Endothelial cell of umbilical vein (primary cell): ENCODE results near the gene CUX1. TPM values are rescaled to one million over a fixed set of nuclear protein-coding genes. Genes with fewer than 3 reads are reported as not detected.

Source experiments
- BruUV-seq: library from RNA; stranded (reverse); fragments of 400-500 nt; replicated peaks from 2 replicates; lab custom pipeline; 2021; lab: Mats Ljungman, UMichigan
- CTCF ChIA-PET: fragments of 300-600, 350-600 bp; sonication (Branson Sonifier 250); formaldehyde crosslinking; loops from one replicate; lab custom pipeline; 2021; ENCODE audit warnings: antibody characterized with exemption, inconsistent platforms; lab: Charles Lee
- POLR2A ChIA-PET: fragments of 300-600, 350-600 bp; sonication (Branson Sonifier 250); formaldehyde crosslinking; loops from one replicate; lab custom pipeline; 2021; ENCODE audit warnings: antibody characterized with exemption, inconsistent platforms; lab: Charles Lee
- DNase-seq: peaks from one replicate; pipeline ENCODE4 v3.0.0-alpha.2; 2011; ENCODE audit warnings: low read depth, low spot score
- FAIRE-seq: peaks from 2 replicates; lab custom pipeline; 2011; peaks lifted over from hg19 to GRCh38; lab: Jason Lieb, UNC
- H2AFZ ChIP-seq: 2 replicates; pipeline ENCODE4 v1.6.0; 2012; ENCODE audit warnings: low read depth, low read length, control low read depth, inconsistent platforms
- H3K27ac ChIP-seq: 2 replicates; pipeline ENCODE4 v1.5.1; 2011; ENCODE audit warnings: low read depth, mild to moderate bottlenecking, control low read depth, low read length, moderate library complexity; ENCODE audit not compliant: insufficient read depth
- H3K27me3 ChIP-seq, 2 experiments: 2 replicates each; pipeline versions ENCODE4 v1.6.0 to v1.6.1; 2011; ENCODE audit warnings: low read length in 2 of 2, mixed read lengths in 1 of 2; ENCODE audit not compliant: control insufficient read depth in 2 of 2, insufficient read depth in 2 of 2
- H3K36me3 ChIP-seq, 2 experiments: 2 replicates in 1 of 2; 3 replicates in 1 of 2; pipeline ENCODE4 v1.5.1; 2011; ENCODE audit warnings: low read length in 2 of 2, mild to moderate bottlenecking in 1 of 2, moderate library complexity in 1 of 2; ENCODE audit not compliant: control insufficient read depth in 2 of 2, insufficient read depth in 2 of 2; ENCODE audit errors: extremely low read depth in 1 of 2
- H3K4me1 ChIP-seq: 3 replicates; pipeline ENCODE4 v1.5.1; 2011; ENCODE audit warnings: mild to moderate bottlenecking, low read length; ENCODE audit not compliant: control insufficient read depth, insufficient read depth; ENCODE audit errors: extremely low read depth
- H3K4me2 ChIP-seq: 2 replicates; pipeline ENCODE4 v1.6.1; 2011; ENCODE audit warnings: low read length, control low read depth, mixed read lengths; ENCODE audit not compliant: insufficient read depth
- H3K4me3 ChIP-seq, 3 experiments: fragments of 200-600 bp in 1 of 3; sonication (generic), shearing (Covaris generic) in 1 of 3; replicated peaks in 1 of 3; 2 replicates each; pipeline ENCODE4 v1.5.1; 2011 to 2016; ENCODE audit warnings: control low read depth in 3 of 3, low read length in 3 of 3, mild to moderate bottlenecking in 2 of 3, inconsistent platforms in 1 of 3, low read depth in 1 of 3, moderate library complexity in 1 of 3; ENCODE audit not compliant: insufficient read depth in 1 of 3
- H3K79me2 ChIP-seq: 2 replicates; pipeline ENCODE4 v1.6.0; 2012; ENCODE audit warnings: low read length, inconsistent platforms; ENCODE audit not compliant: control insufficient read depth, insufficient read depth
- H3K9ac ChIP-seq: replicated peaks from 2 replicates; pipeline ENCODE3; 2011; ENCODE audit warnings: low read length, control low read depth; ENCODE audit not compliant: insufficient read depth; ENCODE audit errors: extremely low read depth
- H3K9me1 ChIP-seq: replicated peaks from 3 replicates; pipeline ENCODE4 v1.6.0; 2011; ENCODE audit warnings: mild to moderate bottlenecking, low read length; ENCODE audit not compliant: control insufficient read depth, insufficient read depth; ENCODE audit errors: extremely low read depth
- H3K9me3 ChIP-seq: replicated peaks from 2 replicates; pipeline ENCODE4 v1.5.1; 2012; ENCODE audit warnings: low read length, inconsistent platforms; ENCODE audit not compliant: control insufficient read depth, insufficient read depth
- H4K20me1 ChIP-seq: replicated peaks from 2 replicates; pipeline ENCODE3; 2011; ENCODE audit warnings: mild to moderate bottlenecking, low read length; ENCODE audit not compliant: control insufficient read depth, insufficient read depth; ENCODE audit errors: extremely low read depth
- CTCF ChIP-seq, 2 donors: IDR thresholded peaks; 1 replicate in 1 of 2; 2 replicates in 1 of 2; pipeline ENCODE4 v1.5.1; 2011; ENCODE audit warnings: low read length in 2 of 2, mild to moderate bottlenecking in 2 of 2, moderate library complexity in 2 of 2, control low read depth in 1 of 2, inconsistent platforms in 1 of 2, low read depth in 1 of 2; ENCODE audit not compliant: insufficient read depth in 1 of 2; ENCODE audit errors: extremely low read depth in 1 of 2
- EZH2 ChIP-seq: IDR thresholded peaks from 2 replicates; pipeline ENCODE4 v1.6.1; 2012; ENCODE audit warnings: borderline replicate concordance, low read depth, mild to moderate bottlenecking, moderate library complexity, low read length, inconsistent platforms; ENCODE audit not compliant: severe bottlenecking
- FOS ChIP-seq: IDR thresholded peaks from 2 replicates; pipeline ENCODE4 v1.6.1; 2011; ENCODE audit warnings: mild to moderate bottlenecking, low read length, moderate library complexity, borderline replicate concordance; ENCODE audit not compliant: insufficient read depth
- GATA2 ChIP-seq: IDR thresholded peaks from 2 replicates; pipeline ENCODE4 v1.7.0; 2011; ENCODE audit warnings: low read depth, mild to moderate bottlenecking, moderate library complexity, mixed read lengths, low read length; ENCODE audit not compliant: insufficient read length, insufficient read depth
- JUN ChIP-seq: IDR thresholded peaks from 2 replicates; pipeline ENCODE4 v1.6.1; 2011; ENCODE audit warnings: borderline replicate concordance, low read depth; ENCODE audit not compliant: insufficient read length, insufficient read depth
- MAX ChIP-seq: IDR thresholded peaks from 2 replicates; pipeline ENCODE4 v1.6.1; 2011; ENCODE audit not compliant: insufficient read depth, insufficient read length
- MYC ChIP-seq: IDR thresholded peaks from one replicate; pipeline ENCODE4 v1.6.1; 2011; ENCODE audit warnings: mild to moderate bottlenecking, low read depth, low read length
- POLR2A ChIP-seq: IDR thresholded peaks from 2 replicates; pipeline ENCODE4 v1.6.1; 2012; ENCODE audit warnings: low read depth, mild to moderate bottlenecking, control low read depth, low read length
- POLR2AphosphoS5 ChIP-seq: IDR thresholded peaks from 2 replicates; pipeline ENCODE4 v1.6.1; 2012; ENCODE audit warnings: low read depth, mild to moderate bottlenecking, control low read depth, low read length, moderate library complexity; ENCODE audit not compliant: insufficient read depth
- dilution Hi-C: fragments of 300-500 bp; cut with MboI; formaldehyde crosslinking; loops from one replicate; pipeline ENCODE4 v1.15.0; 2019; ENCODE audit warnings: low sequenced_read_pairs; ENCODE audit not compliant: extremely low pct_ligation_motif_present
- intact Hi-C: fragments of 100-400 bp; cut with micrococcal nuclease; formaldehyde crosslinking; loops from one replicate; pipeline ENCODE4 v1.10.0; 2022
- polyA plus RNA-seq, 4 experiments: library from polyadenylated mRNA; depleted of rRNA in 3 of 4; stranded (reverse) in 3 of 4; unstranded in 1 of 4; fragments of >200 nt; gene quantifications; 2 replicates each; pipeline versions ENCODE4 v1.2.1 to v1.2.3, GENCODE V29; 2011 to 2012; ENCODE audit warnings: missing spikeins in 1 of 4
- total RNA-seq: library from RNA; stranded (reverse); gene quantifications from 2 replicates; pipeline ENCODE4 v1.2.3, GENCODE V29; 2021

Gene CUX1
- total and polyA plus RNA-seq, 2 donors (not counting 3 experiments of a cell fraction or from before 2014, with no cell fraction given): 13.8 to 49.8 TPM

DNA sequence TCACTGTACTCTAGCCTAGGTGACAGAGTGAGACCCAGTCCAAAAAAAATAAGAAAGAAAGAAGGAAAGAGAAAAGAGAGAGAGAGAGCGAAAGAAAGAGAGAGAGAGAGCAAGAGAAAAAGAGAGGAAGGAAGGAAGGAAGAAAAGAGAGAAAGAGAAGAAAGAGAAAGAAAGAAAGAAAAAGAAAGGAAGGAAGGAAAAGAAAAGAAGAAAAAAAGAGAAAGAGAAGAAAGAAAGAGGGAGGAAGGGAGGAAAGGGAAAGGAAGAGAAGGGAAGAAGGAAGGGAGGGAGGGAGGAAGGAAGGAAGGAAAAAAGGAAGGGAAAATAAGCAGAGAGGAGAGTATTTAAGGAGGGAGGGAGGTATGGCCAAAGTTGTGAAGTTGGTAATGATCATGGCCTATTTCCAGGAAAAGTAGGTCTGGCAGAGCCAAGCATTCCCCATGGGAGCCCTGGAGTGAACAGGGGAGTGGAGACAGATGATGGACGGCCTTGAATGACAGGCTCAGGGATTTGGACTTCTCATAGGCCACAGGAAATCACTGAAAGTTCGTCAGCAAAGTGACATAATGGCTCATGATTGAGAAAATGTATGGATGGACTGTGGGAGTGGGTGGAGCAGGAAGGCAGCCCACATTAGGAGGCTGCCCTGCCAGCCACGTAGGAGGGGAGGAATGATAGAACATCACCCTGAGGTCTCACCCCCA, 44.8 kb upstream of the CUX1 start:
- H3K9me3 ChIP-seq: no peaks in the 10 kb centered on the region
- no peak overlapping the region for H3K4me3 ChIP-seq
- H3K9me1 ChIP-seq: no peaks in the 10 kb centered on the region
- CTCF ChIA-PET: interaction anchor here (0.6 kb wide), 1 partner anchor 170 kb away, joined by 3 read pairs; no protein-coding TSS in a partner anchor
- POLR2A ChIA-PET: no interaction called here
- FAIRE-seq (no peak), DNase-seq (no peak)
- H3K4me2 ChIP-seq: no peak overlapping the region
- H3K4me1 ChIP-seq: no peaks in the 10 kb centered on the region
- intact Hi-C loops (no loop called here), dilution Hi-C loops (no loop called here)
- H3K27me3 ChIP-seq: peaks cover 0 to 1% of the 10 kb centered on the region in 2 experiments
- no peak overlapping the region for H3K27ac ChIP-seq
- BruUV-seq: no TSS peak
- H3K36me3 ChIP-seq: no peaks in the 10 kb centered on the region
- H4K20me1 ChIP-seq: no peaks in the 10 kb centered on the region
- no peak overlapping the region for H2AFZ ChIP-seq
- H3K79me2 ChIP-seq: no peaks in the 10 kb centered on the region
- TF ChIP-seq GATA2: no peak
- TF ChIP-seq CTCF (IDR thresholded peaks at IDR 0.05; ENCODE audit: extremely low read depth in 1 of 2, insufficient read depth in 1 of 2, low read depth in 1 of 2, low read length in 2 of 2): no peak
- no peak for TF ChIP-seq JUN
- TF ChIP-seq FOS: no peak
- no peak for TF ChIP-seq POLR2A
- no peak for TF ChIP-seq POLR2AphosphoS5
- no peak for TF ChIP-seq EZH2
- TF ChIP-seq MYC: no peak
- TF ChIP-seq MAX: no peak
- H3K9ac ChIP-seq: no peak overlapping the region
